ENCODE measurements around the gene PREX1. TPM values are rescaled to one million over a fixed set of nuclear protein-coding genes. Genes with fewer than 3 reads are reported as not detected.
A peak's percentile ranks its signal among the peaks of the same experiment; 100 is the strongest.

The PREX1 gene
- total RNA-seq, 4 donors from 2014 or later: 29.5 to 121 (median 40.9) TPM

DNA sequence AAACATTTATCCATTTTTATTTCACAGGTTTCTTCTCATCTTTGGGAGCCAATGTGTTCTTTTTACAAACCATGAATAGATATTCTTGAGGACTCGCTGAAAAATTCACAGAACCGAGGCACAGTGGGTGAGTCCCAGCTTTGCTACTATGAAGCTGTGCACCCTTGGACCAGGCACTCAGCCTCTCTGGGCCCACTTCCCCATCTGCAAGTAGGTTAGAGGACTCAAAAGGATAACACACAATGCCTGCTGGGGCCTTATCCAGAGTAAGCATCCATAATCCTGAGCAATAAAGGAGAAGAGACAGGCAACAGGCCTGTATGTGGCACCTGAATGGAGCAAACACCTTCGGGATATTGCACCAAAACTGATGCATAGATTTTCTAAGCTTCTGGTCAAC is 153.3 kb downstream of the PREX1 start:
- DNase-seq (ENCODE audit: low spot score): no peak
- no peak for ATAC-seq (ENCODE audit: low FRiP score)
- TF ChIP-seq, protein P1, sequence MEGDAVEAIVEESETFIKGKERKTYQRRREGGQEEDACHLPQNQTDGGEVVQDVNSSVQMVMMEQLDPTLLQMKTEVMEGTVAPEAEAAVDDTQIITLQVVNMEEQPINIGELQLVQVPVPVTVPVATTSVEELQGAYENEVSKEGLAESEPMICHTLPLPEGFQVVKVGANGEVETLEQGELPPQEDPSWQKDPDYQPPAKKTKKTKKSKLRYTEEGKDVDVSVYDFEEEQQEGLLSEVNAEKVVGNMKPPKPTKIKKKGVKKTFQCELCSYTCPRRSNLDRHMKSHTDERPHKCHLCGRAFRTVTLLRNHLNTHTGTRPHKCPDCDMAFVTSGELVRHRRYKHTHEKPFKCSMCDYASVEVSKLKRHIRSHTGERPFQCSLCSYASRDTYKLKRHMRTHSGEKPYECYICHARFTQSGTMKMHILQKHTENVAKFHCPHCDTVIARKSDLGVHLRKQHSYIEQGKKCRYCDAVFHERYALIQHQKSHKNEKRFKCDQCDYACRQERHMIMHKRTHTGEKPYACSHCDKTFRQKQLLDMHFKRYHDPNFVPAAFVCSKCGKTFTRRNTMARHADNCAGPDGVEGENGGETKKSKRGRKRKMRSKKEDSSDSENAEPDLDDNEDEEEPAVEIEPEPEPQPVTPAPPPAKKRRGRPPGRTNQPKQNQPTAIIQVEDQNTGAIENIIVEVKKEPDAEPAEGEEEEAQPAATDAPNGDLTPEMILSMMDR (IDR thresholded peaks at IDR 0.05): no peak

DNA sequence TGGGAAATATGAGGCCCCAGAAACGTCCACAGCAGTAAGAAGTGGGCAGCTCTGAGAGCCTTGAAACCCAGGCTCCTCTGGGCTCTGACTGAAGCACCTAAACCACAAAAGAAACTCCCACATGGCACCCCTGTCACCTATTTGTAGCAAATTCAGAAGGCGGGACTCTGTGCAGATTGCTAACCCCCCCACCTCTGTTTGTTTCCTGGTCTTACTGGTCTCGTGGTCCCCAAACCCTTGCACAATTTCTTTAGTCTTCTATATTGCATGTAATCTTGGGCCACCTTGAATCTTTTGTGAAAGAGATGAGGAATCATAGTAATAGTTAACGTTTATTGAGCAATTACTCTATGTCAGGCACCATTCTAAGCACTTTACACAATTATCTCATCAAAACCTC is 154.3 kb downstream of the PREX1 start:
- no peak for DNase-seq (ENCODE audit: low spot score)
- TF ChIP-seq, protein P1 (IDR thresholded peaks at IDR 0.05): no peak
- ATAC-seq (ENCODE audit: low FRiP score): no peak

DNA sequence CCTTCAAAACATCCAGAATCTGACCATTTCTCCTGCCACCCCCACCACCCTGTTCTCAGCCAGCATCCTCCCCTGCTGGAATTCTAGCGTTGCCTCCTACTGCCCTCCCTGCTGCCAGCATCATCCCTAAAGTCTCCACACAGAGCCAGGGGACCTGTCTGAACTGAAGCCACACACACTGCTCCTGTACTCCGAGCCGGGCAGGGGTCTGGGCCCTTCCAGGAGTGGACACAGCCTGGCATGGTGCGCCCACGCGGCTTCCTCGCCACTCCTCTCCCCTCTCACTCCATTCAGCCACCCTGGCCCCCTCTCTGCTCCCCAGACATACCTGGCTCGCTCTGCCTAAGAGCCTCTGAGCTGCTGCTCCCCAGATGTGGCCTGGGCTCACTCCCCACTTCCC is 155.5 kb downstream of the PREX1 start:
- TF ChIP-seq, protein P1 (IDR thresholded peaks at IDR 0.05): no peak
- DNase-seq (ENCODE audit: low spot score) (no peak), ATAC-seq (ENCODE audit: low FRiP score) (no peak)

- DNase-seq (ENCODE audit: low spot score) (no peak), ATAC-seq (ENCODE audit: low FRiP score) (no peak)
- TF ChIP-seq, protein P1 (IDR thresholded peaks at IDR 0.05): no peak
Observed at GRCh38 chr20:48671141-48671540, 156.7 kb downstream of the PREX1 start.

GRCh38 chr20:48669946-48670605 is 157.7 kb downstream of the PREX1 start:
- TF ChIP-seq, protein P1 (IDR thresholded peaks at IDR 0.05): no peak

GRCh38 chr20:48668451-48668946 is 159.3 kb downstream of the PREX1 start:
- ATAC-seq (ENCODE audit: low FRiP score): peak; percentile 41

More at GRCh38 chr20:48669946-48670605, 157.7 kb downstream of the PREX1 start:
- ATAC-seq (ENCODE audit: low FRiP score): no peak
- DNase-seq (ENCODE audit: low spot score): no peak

More at GRCh38 chr20:48668451-48668946, 159.3 kb downstream of the PREX1 start:
- TF ChIP-seq, protein P1 (IDR thresholded peaks at IDR 0.05): no peak
- no peak for DNase-seq (ENCODE audit: low spot score)
